ENCODE results near the gene DOCK1.
"Not testable (repeated sequence)": the region's sequence is repeated elsewhere in the genome, so short reads cannot be mapped to it uniquely, and the experiment has no call there.

DOCK1 gene

GRCh38 chr10:127296696-127297095, 391.5 kb downstream of the DOCK1 start:
- no peak for DNase-seq

DNA sequence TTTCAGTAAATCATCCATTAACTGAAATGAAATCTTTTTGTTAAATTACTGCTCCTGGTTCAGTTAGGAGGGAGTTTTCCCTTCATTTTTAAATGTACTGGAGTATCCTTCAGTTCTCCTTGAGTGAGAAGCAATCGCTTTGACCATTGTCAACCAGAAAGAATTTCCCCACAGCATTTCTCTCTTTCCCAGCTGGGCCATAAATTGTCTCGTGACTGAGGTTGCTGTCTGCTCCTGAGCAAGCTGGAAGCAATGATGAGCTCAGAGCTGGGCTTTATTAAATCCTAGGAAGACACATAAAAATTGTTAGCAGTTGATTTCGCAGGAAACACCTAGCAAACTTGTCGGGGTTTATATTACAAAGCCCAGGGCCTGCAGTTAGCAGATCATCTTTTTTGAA, 393.2 kb downstream of the DOCK1 start:
- DNase-seq = no peak

- not testable (repeated sequence) for DNase-seq
Observed at GRCh38 chr10:127299192-127299591, 394.0 kb downstream of the DOCK1 start.

DNA sequence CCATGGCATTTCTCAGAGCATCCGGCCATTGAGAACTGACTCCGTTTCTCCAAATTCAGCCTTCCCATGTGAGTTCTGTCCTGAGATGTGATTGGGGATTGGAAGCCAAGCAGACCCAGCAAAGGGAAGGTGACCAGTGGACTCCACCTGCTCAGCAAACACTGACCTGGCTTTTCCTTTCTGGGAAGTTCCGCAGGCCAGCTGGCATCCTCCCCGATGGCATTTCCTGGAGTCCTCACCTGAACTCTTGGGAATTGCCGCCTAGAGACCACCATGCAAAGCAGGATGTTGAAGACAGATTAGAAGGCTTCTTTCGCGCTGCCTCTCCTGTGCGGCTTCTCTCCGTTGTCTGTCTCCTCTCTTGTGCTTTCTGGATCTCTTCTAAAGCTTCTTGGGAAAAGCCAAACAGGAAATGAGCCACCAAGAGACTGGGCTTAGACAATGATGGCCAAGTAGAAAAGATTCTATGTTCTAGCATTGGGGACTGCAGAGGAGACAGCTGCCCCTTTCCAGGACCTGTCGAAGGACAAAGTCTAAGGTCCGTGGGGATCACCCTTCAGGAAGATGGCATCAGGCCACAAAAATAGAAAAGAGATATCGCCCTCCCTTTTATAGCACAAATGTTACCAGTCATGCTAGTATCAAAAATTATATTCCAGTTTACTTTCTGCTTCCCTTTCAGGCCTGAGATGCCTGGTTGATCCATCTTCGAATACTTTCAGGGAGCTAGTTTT, 394.9 kb downstream of the DOCK1 start:
- DNase-seq = no peak

GRCh38 chr10:127300868-127301321, 395.7 kb downstream of the DOCK1 start:
- no peak for DNase-seq

GRCh38 chr10:127302343-127302742, 397.1 kb downstream of the DOCK1 start:
- DNase-seq = no peak

- no peak for DNase-seq
Observed at GRCh38 chr10:127303105-127303504, 397.9 kb downstream of the DOCK1 start.

DNA sequence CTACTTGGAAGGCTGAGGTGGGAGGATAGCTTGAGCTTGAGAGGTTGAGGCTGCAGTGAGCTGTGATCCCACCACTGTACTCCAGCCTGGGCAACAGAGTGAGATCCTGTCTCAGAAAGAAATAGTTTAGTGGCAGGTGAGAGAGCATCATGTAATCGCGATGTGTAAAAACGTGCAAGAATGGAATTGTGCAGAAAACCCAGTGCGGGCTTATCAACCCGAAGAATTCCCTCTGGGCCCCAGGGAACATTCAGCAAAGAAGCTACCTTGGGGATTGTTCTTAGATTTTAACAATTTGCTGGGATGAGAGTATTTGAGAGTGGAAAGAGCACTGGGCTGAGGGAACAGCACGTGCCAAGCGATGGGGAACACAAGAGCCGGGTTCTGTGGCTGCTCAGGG, 398.5 kb downstream of the DOCK1 start:
- no peak for DNase-seq

- no peak for DNase-seq
Observed at GRCh38 chr10:127306479-127306878, 401.3 kb downstream of the DOCK1 start.

DNA sequence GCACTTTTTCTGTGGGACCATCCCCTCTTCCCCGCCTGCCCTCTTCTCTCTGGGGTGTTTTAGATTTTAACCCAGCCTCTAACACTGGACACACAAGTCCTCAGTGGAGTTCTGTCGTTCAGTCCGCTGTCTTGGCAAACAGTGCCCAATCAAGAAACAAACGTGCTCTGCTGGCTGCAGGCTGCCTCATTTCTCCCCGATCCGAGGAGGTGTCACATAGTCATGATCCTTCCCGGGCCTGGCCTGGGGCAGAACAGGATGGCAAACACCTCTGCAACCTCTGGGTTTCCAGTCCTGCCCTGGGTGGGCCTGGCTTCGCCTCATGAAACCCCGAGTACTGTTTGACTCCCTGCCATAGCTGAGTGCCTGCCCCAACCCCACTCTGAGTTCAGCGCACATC, 402.1 kb downstream of the DOCK1 start:
- DNase-seq = no peak

DNA sequence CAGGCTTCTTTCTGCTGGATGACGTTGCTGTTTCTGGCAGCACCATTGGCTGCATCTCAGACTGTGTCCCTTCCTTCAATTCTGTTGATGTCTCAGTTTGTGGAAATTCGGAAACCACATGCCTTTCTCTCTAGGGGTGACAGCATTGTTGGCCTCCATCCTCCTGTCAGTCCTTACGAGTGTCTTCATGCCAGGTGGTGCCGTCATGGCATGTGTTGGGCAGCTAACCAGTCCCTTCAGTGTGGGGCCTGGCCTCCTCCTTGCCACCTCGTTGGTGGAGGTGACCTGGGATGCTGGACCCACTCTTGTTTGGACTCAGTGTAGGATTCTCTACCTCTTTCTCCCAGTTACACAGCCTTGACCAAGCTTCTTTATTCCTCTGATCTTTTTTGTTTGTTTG, 402.8 kb downstream of the DOCK1 start:
- DNase-seq = no peak

DNA sequence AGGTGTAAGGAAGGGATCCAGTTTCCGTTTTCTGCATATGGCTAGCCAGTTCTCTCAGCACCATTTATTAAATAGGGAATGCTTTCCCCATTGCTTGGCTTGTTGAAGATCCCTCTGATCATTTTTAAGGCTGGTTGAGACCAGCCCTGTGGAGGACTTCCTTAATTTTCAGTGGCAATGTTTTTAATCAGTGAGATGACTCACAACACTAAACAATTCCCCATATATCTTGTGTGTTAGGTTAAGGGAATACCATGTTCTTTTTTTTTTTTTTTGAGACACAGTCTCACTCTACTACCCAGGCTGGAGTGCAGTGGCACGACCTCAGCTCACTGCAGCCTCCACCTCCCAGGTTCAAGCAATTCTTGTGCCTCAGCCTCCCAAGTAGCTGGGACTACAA, 404.4 kb downstream of the DOCK1 start:
- not testable (repeated sequence) for DNase-seq

DNA sequence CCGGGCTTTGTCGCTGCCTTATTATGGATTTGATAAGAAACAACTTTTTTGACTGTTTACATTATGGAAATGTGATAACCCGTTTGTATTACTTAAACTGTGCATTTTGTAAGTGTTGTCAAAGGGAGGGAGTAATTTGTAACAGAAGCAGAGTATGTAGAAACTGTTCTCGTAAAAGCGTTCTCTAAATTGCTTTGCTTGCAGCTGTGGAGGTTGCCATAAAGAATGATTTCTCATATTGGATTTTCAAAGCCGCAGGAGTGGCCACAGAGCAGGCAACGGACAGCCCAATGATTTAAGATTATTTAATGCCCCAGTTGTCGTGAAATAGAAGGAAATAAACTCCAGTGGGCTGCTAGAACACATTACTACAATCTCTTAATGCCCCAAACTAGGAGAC, 405.2 kb downstream of the DOCK1 start:
- DNase-seq = no peak

GRCh38 chr10:127310923-127311322, 405.7 kb downstream of the DOCK1 start:
- DNase-seq = no peak

DNA sequence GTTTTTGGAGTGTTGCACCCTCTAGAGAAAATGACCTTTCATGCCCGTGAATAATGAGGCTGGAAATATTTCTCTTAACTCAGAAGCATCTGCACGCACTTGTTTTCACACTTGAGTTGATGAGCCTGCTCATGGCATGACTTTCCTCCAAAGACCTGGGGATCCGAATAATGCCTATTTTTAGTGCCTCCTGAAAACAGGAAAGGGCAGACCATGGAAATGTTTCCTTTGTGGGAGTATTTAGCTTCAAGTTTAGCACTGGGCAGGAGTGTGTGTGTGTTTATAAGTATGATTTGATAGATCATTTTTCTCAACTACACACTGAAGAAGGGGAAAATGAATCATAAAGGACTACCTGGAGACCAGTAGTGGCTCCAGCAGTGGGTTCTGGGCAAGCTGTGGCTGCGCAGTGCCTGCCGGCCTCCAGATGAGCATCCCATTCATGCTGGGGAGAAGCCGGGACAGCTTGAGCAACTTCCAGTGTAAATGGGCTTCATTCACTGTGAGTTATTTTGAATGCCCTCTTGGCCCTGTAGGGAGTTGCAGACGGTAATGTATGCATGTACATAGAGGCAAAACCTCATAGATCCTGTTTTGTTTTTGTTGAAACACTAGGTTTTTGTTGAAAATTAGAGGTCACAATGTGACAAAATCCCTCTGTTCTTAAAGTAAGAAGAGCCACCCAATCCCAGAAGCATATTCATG, 408.9 kb downstream of the DOCK1 start:
- no peak for DNase-seq

DNA sequence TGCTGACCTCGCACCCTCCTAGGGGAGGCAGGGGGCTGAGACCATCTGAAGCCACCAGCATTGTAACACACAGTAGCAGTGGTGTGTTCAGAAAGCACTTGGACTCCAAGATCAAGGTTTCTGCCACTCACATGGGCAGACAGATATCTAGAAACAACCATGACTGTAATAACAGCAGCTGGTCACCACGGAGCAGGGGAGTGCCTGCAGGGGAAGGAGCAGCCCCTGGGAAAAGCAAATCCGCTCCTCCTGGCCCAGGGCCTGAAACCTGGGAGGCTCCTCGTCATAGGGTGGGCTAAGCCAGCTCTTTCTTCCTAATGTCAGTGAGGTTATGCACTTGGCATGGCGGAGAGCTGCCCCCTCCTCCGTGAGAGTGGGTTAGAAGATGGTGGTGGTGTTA, 409.6 kb downstream of the DOCK1 start:
- DNase-seq = no peak

DNA sequence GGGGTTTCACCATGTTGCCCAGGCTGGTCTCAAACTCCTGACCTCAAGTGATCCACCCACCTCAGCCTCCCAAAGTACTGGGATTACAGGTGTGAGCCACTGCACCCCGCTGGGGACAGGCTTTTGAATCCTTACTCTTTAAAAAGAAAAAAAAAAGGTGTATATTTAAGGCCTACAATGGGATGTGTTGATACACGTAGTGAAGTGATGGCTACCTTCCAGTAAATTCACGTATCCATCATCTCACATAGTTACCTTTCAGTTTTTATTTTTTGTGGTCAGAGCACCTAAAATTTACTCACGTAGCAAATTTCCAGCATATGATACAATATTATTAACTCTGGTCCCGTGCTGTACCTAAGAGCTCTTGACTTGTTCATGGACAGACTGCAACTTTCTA, 410.7 kb downstream of the DOCK1 start:
- no peak for DNase-seq

GRCh38 chr10:127318396-127318795, 413.2 kb downstream of the DOCK1 start:
- no peak for DNase-seq

DNA sequence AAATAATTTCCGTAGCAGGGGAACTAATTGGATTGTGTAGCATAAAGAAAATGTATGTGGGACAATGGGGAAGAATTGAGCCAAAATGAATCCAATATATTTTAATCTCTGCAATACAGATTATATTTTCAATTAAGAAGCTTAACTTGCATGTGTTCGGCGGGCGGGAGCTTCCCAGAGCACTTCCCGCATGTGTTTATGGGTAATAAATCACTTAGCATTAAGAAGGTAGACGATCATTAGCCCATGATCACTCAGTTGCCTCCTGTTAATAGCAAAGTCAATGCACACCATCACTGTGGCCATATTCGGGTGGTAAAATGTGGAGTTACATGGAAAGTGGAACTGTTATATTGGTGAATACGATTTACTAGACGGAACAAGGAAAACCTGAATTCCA, 414.0 kb downstream of the DOCK1 start:
- no peak for DNase-seq

DNA sequence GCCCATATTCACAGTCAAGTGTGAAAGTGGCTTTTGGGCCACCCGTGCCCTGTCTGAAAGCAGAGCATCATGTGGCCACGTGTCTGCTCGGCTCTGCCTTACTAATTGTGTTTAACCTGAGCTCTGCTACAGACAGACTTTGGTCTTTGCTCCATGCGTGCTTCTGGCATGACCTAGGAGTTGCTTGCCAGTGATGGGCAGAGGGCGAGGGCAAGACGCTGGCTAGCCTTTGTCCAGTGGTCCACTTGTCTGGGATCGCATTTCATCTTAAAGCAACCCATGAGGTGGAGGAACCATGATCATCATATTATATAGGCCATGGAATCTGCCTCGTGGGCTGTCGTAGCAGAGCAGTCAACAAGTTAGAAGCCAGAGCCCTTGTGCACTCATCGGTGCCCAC, 414.5 kb downstream of the DOCK1 start:
- DNase-seq = no peak

GRCh38 chr10:127320176-127320575, 414.9 kb downstream of the DOCK1 start:
- DNase-seq = no peak

GRCh38 chr10:127322286-127322685, 417.1 kb downstream of the DOCK1 start:
- no peak for DNase-seq

DNA sequence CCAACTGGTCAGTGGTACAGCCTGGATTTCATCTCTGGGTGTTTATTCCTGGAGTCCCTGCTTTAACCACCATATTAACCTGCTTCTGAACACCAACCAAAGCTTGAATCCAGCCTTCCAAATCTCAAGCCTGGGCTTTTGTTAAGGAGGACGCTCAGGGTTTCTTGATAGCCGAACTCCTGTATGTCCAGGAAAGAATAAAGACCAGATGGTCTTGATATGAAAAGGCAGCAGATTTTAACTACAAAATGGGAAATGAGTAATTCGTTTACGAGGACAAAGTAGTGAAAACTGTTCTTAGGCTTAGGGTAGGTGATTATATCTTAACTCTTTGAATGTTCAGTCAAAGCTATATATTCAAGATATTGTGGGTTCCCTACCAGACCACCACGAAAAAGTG, 420.3 kb downstream of the DOCK1 start:
- no peak for DNase-seq

- DNase-seq = no peak
Observed at GRCh38 chr10:127326883-127327282, 421.7 kb downstream of the DOCK1 start.

DNA sequence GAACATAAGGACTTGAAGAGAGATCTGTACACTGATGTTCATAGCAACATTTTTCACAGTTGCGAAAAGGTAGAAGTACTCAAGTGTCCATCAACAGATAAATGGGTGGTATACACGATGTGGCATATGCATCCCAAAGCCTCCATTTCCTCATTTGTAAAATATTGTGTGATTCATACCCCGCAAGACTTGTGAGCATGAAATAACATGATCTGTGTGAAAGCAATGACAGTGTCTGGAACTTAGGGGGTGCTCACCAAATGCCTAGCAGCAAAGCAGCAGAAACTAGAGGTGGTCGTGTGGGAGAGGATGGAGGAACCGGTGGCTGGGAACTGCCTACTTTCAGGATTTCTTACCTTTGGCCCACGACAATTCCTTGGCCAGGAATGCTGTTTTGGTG, 426.5 kb downstream of the DOCK1 start:
- DNase-seq = no peak
